Type B pancreatic cell (in vitro differentiated cells): Measurements from ENCODE around the gene USP34. TPM values are rescaled to one million over a fixed set of nuclear protein-coding genes. Genes with fewer than 3 reads are reported as not detected.

Source experiments
- DNase-seq: peaks from one replicate; pipeline ENCODE4 v3.0.0; 2021; ENCODE audit warnings: mixed read lengths; ENCODE audit not compliant: unreplicated experiment; ENCODE audit errors: extremely low spot score
- H3K27ac Mint-ChIP-seq: 2 replicates; pipeline ENCODE4 v1.8.0; 2021; ENCODE audit warnings: mild to moderate bottlenecking, mixed read lengths
- H3K27me3 Mint-ChIP-seq: 2 replicates; pipeline ENCODE4 v1.8.0; 2021; ENCODE audit warnings: mixed read lengths
- H3K36me3 Mint-ChIP-seq: 2 replicates; pipeline ENCODE4 v1.8.0; 2021; ENCODE audit warnings: mixed read lengths
- H3K4me1 Mint-ChIP-seq: one replicate; pipeline ENCODE4 v1.8.0; 2021; ENCODE audit warnings: mixed read lengths; ENCODE audit not compliant: unreplicated experiment
- H3K4me3 Mint-ChIP-seq: 2 replicates; pipeline ENCODE4 v1.8.0; 2021; ENCODE audit warnings: mild to moderate bottlenecking, mixed read lengths
- H3K9me3 Mint-ChIP-seq: 2 replicates; pipeline ENCODE4 v1.8.0; 2021; ENCODE audit warnings: mixed read lengths
- CTCF ChIP-seq: fragments of 200-600 bp; sonication (generic); conservative IDR thresholded peaks from 2 replicates; pipeline ENCODE4 v1.5.0; 2021; ENCODE audit warnings: antibody characterized with exemption, mild to moderate bottlenecking
- total RNA-seq: library from RNA; stranded (reverse); gene quantifications from 2 replicates; pipeline ENCODE4 v1.2.1, GENCODE V29; 2021; ENCODE audit warnings: low replicate concordance

Gene USP34
- total RNA-seq, 1 donor from 2014 or later, result 94.7 TPM

GRCh38 chr2:61252031-61252430, 218.9 kb downstream of the USP34 start:
- Mint-ChIP-seq H3K9me3 (no peaks in the 10 kb centered on the region), H3K4me1 (no peaks in the 10 kb centered on the region), H3K4me3 (no peak overlapping the region), H3K27me3 (no peaks in the 10 kb centered on the region), H3K27ac (no peak overlapping the region), H3K36me3 (peaks cover 28% of the 10 kb centered on the region)
- DNase-seq, result no peak
- TF ChIP-seq CTCF, result no peak

GRCh38 chr2:61249521-61250071, 221.3 kb downstream of the USP34 start:
- Mint-ChIP-seq H3K36me3 (peaks cover 37% of the 10 kb centered on the region), H3K27ac (no peak overlapping the region)
- TF ChIP-seq CTCF, result no peak

GRCh38 chr2:61247204-61247812, 223.6 kb downstream of the USP34 start:
- Mint-ChIP-seq H3K27ac (no peak overlapping the region), H3K4me3 (no peak overlapping the region), H3K9me3 (no peaks in the 10 kb centered on the region), H3K36me3 (peaks cover 38% of the 10 kb centered on the region), H3K4me1 (no peaks in the 10 kb centered on the region), H3K27me3 (no peaks in the 10 kb centered on the region)
- TF ChIP-seq CTCF, result no peak
- no peak for DNase-seq

More at GRCh38 chr2:61249521-61250071, 221.3 kb downstream of the USP34 start:
- Mint-ChIP-seq H3K4me1 (no peaks in the 10 kb centered on the region), H3K4me3 (no peak overlapping the region), H3K27me3 (no peaks in the 10 kb centered on the region), H3K9me3 (no peaks in the 10 kb centered on the region)
- DNase-seq, result no peak

GRCh38 chr2:61244694-61245093, 226.2 kb downstream of the USP34 start:
- Mint-ChIP-seq H3K4me3 (no peak overlapping the region), H3K9me3 (no peaks in the 10 kb centered on the region), H3K27ac (no peak overlapping the region), H3K4me1 (no peaks in the 10 kb centered on the region), H3K36me3 (peaks cover 38% of the 10 kb centered on the region), H3K27me3 (no peaks in the 10 kb centered on the region)
- no peak for TF ChIP-seq CTCF
- DNase-seq, result no peak

GRCh38 chr2:61241266-61241665, 229.6 kb downstream of the USP34 start:
- Mint-ChIP-seq H3K4me3 (no peak overlapping the region), H3K27ac (no peak overlapping the region), H3K9me3 (no peaks in the 10 kb centered on the region), H3K27me3 (no peaks in the 10 kb centered on the region), H3K4me1 (no peaks in the 10 kb centered on the region), H3K36me3 (peaks cover 32% of the 10 kb centered on the region)
- no peak for DNase-seq
- no peak for TF ChIP-seq CTCF
